HCT116 (cell line): ENCODE measurements around the gene IGSF9. TPM values are rescaled to one million over a fixed set of nuclear protein-coding genes. Genes with fewer than 3 reads are reported as not detected.

Source experiments
- ATAC-seq: fragments of 200-7000 bp; cut with Tn5 transposase; 2 replicates; pipeline ENCODE4 v1.9.1; 2020; ENCODE audit warnings: mild to moderate bottlenecking, moderate library complexity
- BruUV-seq: library from RNA; stranded (reverse); fragments of 400-500 nt; replicated peaks from 2 replicates; lab custom pipeline; 2021; lab: Mats Ljungman, UMichigan
- CTCF ChIA-PET: fragments of 300-600 bp; sonication (Branson Sonifier 250); formaldehyde crosslinking; loops from one replicate; lab custom pipeline; 2021; ENCODE audit warnings: antibody characterized with exemption; lab: Charles Lee
- POLR2A ChIA-PET: fragments of 300-600, 350-600 bp; sonication (Branson Sonifier 250); formaldehyde crosslinking; loops from one replicate; lab custom pipeline; 2021; ENCODE audit warnings: antibody characterized with exemption; lab: Charles Lee
- RAD21 ChIA-PET, 2 experiments: fragments of 300-600 bp; sonication (Branson Sonifier 250); formaldehyde crosslinking; loops; one replicate each; lab custom pipeline; 2023; ENCODE audit warnings: low total read pairs in 2 of 2; ENCODE audit not compliant: uncharacterized antibody in 2 of 2, unreplicated experiment in 2 of 2, low non-redundant PET in 1 of 2; lab: Charles Lee
- DNase-seq: peaks from one replicate; pipeline ENCODE4 v3.0.0-alpha.2; 2010; ENCODE audit warnings: low read depth, low spot score
- H2AFZ ChIP-seq: fragments of 200-600 bp; shearing (Covaris generic), sonication (generic); 2 replicates; pipeline ENCODE4 v1.6.1; 2017; ENCODE audit warnings: low read depth, mixed run types, mixed read lengths, antibody characterized with exemption, low read length; ENCODE audit not compliant: poor library complexity, severe bottlenecking
- H3K27ac ChIP-seq: 2 replicates; pipeline ENCODE4 v1.5.1; 2012; ENCODE audit warnings: low read depth, low read length
- H3K27me3 ChIP-seq: fragments of 200-600 bp; sonication (generic); 2 replicates; pipeline ENCODE4 v1.6.1; 2016; ENCODE audit warnings: mixed run types, low read length, mixed read lengths; ENCODE audit not compliant: insufficient read depth
- H3K36me3 ChIP-seq, 2 experiments: fragments of 200-500 bp in 1 of 2; fragments of 200-600 bp in 1 of 2; sonication (Bioruptor generic) in 1 of 2; sonication (generic) in 1 of 2; 2 replicates each; pipeline versions ENCODE4 v1.5.1 to v1.6.1; 2014 to 2016; ENCODE audit warnings: low read length in 2 of 2, inconsistent platforms in 1 of 2, mixed read lengths in 1 of 2, mixed run types in 1 of 2; ENCODE audit not compliant: insufficient read depth in 2 of 2, control insufficient read depth in 1 of 2
- H3K4me1 ChIP-seq, 2 experiments: fragments of 200-600 bp in 1 of 2; sonication (generic) in 1 of 2; 2 replicates each; pipeline versions ENCODE4 v1.5.1 to v1.6.1; 2012 to 2017; ENCODE audit warnings: low read length in 2 of 2, inconsistent platforms in 1 of 2, mild to moderate bottlenecking in 1 of 2, mixed read lengths in 1 of 2, mixed run types in 1 of 2, moderate library complexity in 1 of 2; ENCODE audit not compliant: insufficient read depth in 2 of 2, control insufficient read depth in 1 of 2
- H3K4me2 ChIP-seq: fragments of 200-600 bp; sonication (generic); 2 replicates; pipeline ENCODE4 v1.6.1; 2017; ENCODE audit warnings: mixed run types, low read length, mixed read lengths
- H3K4me3 ChIP-seq, 2 experiments: fragments of 200-600 bp in 1 of 2; sonication (generic) in 1 of 2; replicated peaks in 1 of 2; 2 replicates each; pipeline ENCODE4 v1.5.1; 2011 to 2016; ENCODE audit warnings: low read length in 2 of 2, control low read depth in 1 of 2, low read depth in 1 of 2, mild to moderate bottlenecking in 1 of 2, mixed read lengths in 1 of 2, mixed run types in 1 of 2
- H3K79me2 ChIP-seq: fragments of 200-600 bp; sonication (generic); 2 replicates; pipeline ENCODE4 v1.6.1; 2017; ENCODE audit warnings: mild to moderate bottlenecking, mixed run types, low read length, moderate library complexity, mixed read lengths; ENCODE audit not compliant: insufficient read depth
- H3K9ac ChIP-seq: fragments of 200-600 bp; sonication (generic); 2 replicates; pipeline ENCODE4 v1.6.1; 2016; ENCODE audit warnings: low read length, mixed read lengths
- H3K9me2 ChIP-seq: fragments of 200-600 bp; sonication (generic), shearing (Covaris generic); 2 replicates; pipeline ENCODE4 v1.6.1; 2017; ENCODE audit warnings: mixed run types, mild to moderate bottlenecking, moderate library complexity; ENCODE audit not compliant: insufficient read depth
- H3K9me3 ChIP-seq, 2 experiments: fragments of 200-500 bp in 1 of 2; fragments of 200-600 bp in 1 of 2; sonication (Bioruptor generic) in 1 of 2; sonication (generic) in 1 of 2; 2 replicates each; pipeline ENCODE4 v1.6.1; 2014 to 2017; ENCODE audit warnings: low read length in 2 of 2, mixed read lengths in 2 of 2, inconsistent platforms in 1 of 2, low read depth in 1 of 2, mild to moderate bottlenecking in 1 of 2, mixed run types in 1 of 2, moderate library complexity in 1 of 2; ENCODE audit not compliant: control insufficient read depth in 1 of 2, insufficient read depth in 1 of 2
- H4K20me1 ChIP-seq: fragments of 200-600 bp; sonication (generic), shearing (Covaris generic); 2 replicates; pipeline ENCODE4 v1.6.1; 2017; ENCODE audit warnings: mixed run types, mild to moderate bottlenecking, moderate library complexity; ENCODE audit not compliant: insufficient read depth
- CBX3 ChIP-seq: IDR thresholded peaks from 2 replicates; pipeline ENCODE4 v1.6.1; 2012; ENCODE audit warnings: low read depth
- CEBPB ChIP-seq: IDR thresholded peaks from 2 replicates; pipeline ENCODE4 v1.6.1; 2012; ENCODE audit warnings: low read depth
- EGR1 ChIP-seq: IDR thresholded peaks from 2 replicates; pipeline ENCODE4 v1.6.1; 2012; ENCODE audit warnings: low read depth
- ELF1 ChIP-seq: IDR thresholded peaks from 2 replicates; pipeline ENCODE4 v1.6.1; 2012; ENCODE audit warnings: low read depth, borderline replicate concordance
- EZH2 ChIP-seq: fragments of 200-600 bp; sonication (generic); IDR thresholded peaks from 2 replicates; pipeline ENCODE4 v1.6.1; 2017; ENCODE audit warnings: antibody characterized with exemption, mixed run types
- EZH2phosphoT487 ChIP-seq: fragments of 200-600 bp; IDR thresholded peaks from 2 replicates; pipeline ENCODE4 v1.6.1; 2018; ENCODE audit warnings: antibody characterized with exemption, borderline replicate concordance
- FOSL1 ChIP-seq: IDR thresholded peaks from 2 replicates; pipeline ENCODE4 v1.6.1; 2012; ENCODE audit warnings: low read depth
- JUND ChIP-seq: IDR thresholded peaks from 2 replicates; pipeline ENCODE4 v1.6.1; 2012
- MAX ChIP-seq: IDR thresholded peaks from 2 replicates; pipeline ENCODE4 v1.6.1; 2012
- RAD21 ChIP-seq: IDR thresholded peaks from 2 replicates; pipeline ENCODE4 v1.6.1; 2012; ENCODE audit warnings: low read depth, mild to moderate bottlenecking
- REST ChIP-seq: IDR thresholded peaks from 2 replicates; pipeline ENCODE4 v1.6.1; 2012; ENCODE audit warnings: low read depth
- SIN3A ChIP-seq: IDR thresholded peaks from 2 replicates; pipeline ENCODE4 v1.6.1; 2012; ENCODE audit warnings: low read depth
- SP1 ChIP-seq: IDR thresholded peaks from 2 replicates; pipeline ENCODE4 v1.6.1; 2012; ENCODE audit warnings: low read depth
- SRF ChIP-seq: IDR thresholded peaks from 2 replicates; pipeline ENCODE4 v1.6.1; 2012; ENCODE audit warnings: low read depth
- TCF7L2 ChIP-seq: IDR thresholded peaks from 2 replicates; pipeline ENCODE4 v1.7.0; 2011; ENCODE audit warnings: borderline replicate concordance, inconsistent platforms; ENCODE audit not compliant: insufficient read depth, insufficient read length; ENCODE audit errors: extremely low read depth
- YY1 ChIP-seq: IDR thresholded peaks from 2 replicates; pipeline ENCODE4 v1.6.1; 2011; ENCODE audit warnings: low read length, low read depth, moderate library complexity, mild to moderate bottlenecking; ENCODE audit not compliant: insufficient replicate concordance; ENCODE audit errors: extremely low read depth
- ZFX ChIP-seq: fragments of 450-650 bp; IDR thresholded peaks from 2 replicates; pipeline ENCODE4 v1.6.1; 2017
- ZNF274 ChIP-seq: fragments of 200-500 bp; sonication (Bioruptor generic); IDR thresholded peaks from 2 replicates; pipeline ENCODE4 v1.6.1; 2014; ENCODE audit warnings: mild to moderate bottlenecking, low read depth, low read length, inconsistent platforms
- intact Hi-C: fragments of 100-400 bp; cut with micrococcal nuclease; formaldehyde crosslinking; loops from 2 replicates; pipeline ENCODE4 v1.10.0; 2022
- total RNA-seq: library from RNA; stranded (reverse); gene quantifications from one replicate; pipeline ENCODE4 v1.2.1, GENCODE V29; 2021; ENCODE audit not compliant: unreplicated experiment
- TF ChIP-seq, protein P1 (sequence below), 3 experiments: fragments of 200-600 bp in 1 of 3; sonication (generic) in 1 of 3; IDR thresholded peaks in 2 of 3; conservative IDR thresholded peaks in 1 of 3; 2 replicates each; pipeline ENCODE4 v1.5.1; 2012 to 2017; ENCODE audit warnings: low read depth in 2 of 3, low read length in 2 of 3, antibody characterized with exemption in 1 of 3, borderline replicate concordance in 1 of 3, control low read depth in 1 of 3, mild to moderate bottlenecking in 1 of 3, mixed read lengths in 1 of 3, mixed run types in 1 of 3, moderate library complexity in 1 of 3; ENCODE audit not compliant: insufficient read depth in 1 of 3

Gene IGSF9
- total RNA-seq, 1 experiment from 2014 or later = 10.3 TPM

- H3K4me2 ChIP-seq = peak within 1 kb of the TSS; percentile 93
- DNase-seq = peak; percentile 79
- peaks cover 36% of the 10 kb centered on the region for H3K79me2 ChIP-seq
- H4K20me1 ChIP-seq = no peaks in the 10 kb centered on the region; the same call in 1 of the 2 replicates
- H3K4me3 ChIP-seq = peak within 1 kb of the TSS; percentile 57 to 62
- intact Hi-C loops = no loop called here
- H3K27ac ChIP-seq = peak within 1 kb of the TSS; percentile 73
- H3K9ac ChIP-seq = peak within 1 kb of the TSS; percentile 87
- CTCF ChIA-PET = interaction anchor here (1.3 to 1.5 kb wide), 2 partner anchors 32 to 83 kb away, joined by 4 to 13 read pairs; no protein-coding TSS in a partner anchor
- peaks cover 21 to 42% of the 10 kb centered on the region in 2 experiments for H3K4me1 ChIP-seq
- TSS peak; percentile 59 for BruUV-seq
- H3K36me3 ChIP-seq = peaks cover 0 to 7% of the 10 kb centered on the region in 2 experiments; a peak in 2 of 4 replicates
- no peaks in the 10 kb centered on the region for H3K9me3 ChIP-seq
- H3K27me3 ChIP-seq = no peaks in the 10 kb centered on the region
- H2AFZ ChIP-seq = no peak within 1 kb of the TSS
- RAD21 ChIA-PET = interaction anchor here in 1 of 2 experiments (0.9 kb wide), 1 partner anchor 32 kb away, joined by 3 read pairs; no protein-coding TSS in a partner anchor
- POLR2A ChIA-PET = interaction anchor here (1.0 to 1.6 kb wide), 3 partner anchors 9 to 85 kb away, joined by 3 to 8 read pairs (median 3); no protein-coding TSS in a partner anchor
- peak; percentile 87 for ATAC-seq
- H3K9me2 ChIP-seq = no peaks in the 10 kb centered on the region
- TF ChIP-seq CBX3 = no peak
- no peak for TF ChIP-seq ZNF274
- TF ChIP-seq RAD21 = no peak
- peak; percentile 40 for TF ChIP-seq YY1
- TF ChIP-seq MAX = peak; percentile 84
- no peak for TF ChIP-seq ZFX
- TF ChIP-seq SP1 = peak; percentile 78
- no peak for TF ChIP-seq CEBPB
- TF ChIP-seq JUND = peak; percentile 27; the same call in 1 of the 2 replicates
- no peak for TF ChIP-seq REST
- TF ChIP-seq EZH2 = no peak
- no peak for TF ChIP-seq EZH2phosphoT487
- peak; percentile 64 for TF ChIP-seq SIN3A
- TF ChIP-seq SRF = no peak
- TF ChIP-seq EGR1 = no peak
- TF ChIP-seq, protein P1, sequence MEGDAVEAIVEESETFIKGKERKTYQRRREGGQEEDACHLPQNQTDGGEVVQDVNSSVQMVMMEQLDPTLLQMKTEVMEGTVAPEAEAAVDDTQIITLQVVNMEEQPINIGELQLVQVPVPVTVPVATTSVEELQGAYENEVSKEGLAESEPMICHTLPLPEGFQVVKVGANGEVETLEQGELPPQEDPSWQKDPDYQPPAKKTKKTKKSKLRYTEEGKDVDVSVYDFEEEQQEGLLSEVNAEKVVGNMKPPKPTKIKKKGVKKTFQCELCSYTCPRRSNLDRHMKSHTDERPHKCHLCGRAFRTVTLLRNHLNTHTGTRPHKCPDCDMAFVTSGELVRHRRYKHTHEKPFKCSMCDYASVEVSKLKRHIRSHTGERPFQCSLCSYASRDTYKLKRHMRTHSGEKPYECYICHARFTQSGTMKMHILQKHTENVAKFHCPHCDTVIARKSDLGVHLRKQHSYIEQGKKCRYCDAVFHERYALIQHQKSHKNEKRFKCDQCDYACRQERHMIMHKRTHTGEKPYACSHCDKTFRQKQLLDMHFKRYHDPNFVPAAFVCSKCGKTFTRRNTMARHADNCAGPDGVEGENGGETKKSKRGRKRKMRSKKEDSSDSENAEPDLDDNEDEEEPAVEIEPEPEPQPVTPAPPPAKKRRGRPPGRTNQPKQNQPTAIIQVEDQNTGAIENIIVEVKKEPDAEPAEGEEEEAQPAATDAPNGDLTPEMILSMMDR (IDR thresholded peaks at IDR 0.05 in 2 of 3, conservative IDR thresholded peaks at IDR 0.05 in 1 of 3; ENCODE audit: borderline replicate concordance in 1 of 3, insufficient read depth in 1 of 3, low read depth in 2 of 3, low read length in 2 of 3) = no peak
- no peak for TF ChIP-seq FOSL1
- TF ChIP-seq TCF7L2 = peak; percentile 97
- no peak for TF ChIP-seq ELF1
Measured at GRCh38 chr1:159924791-159925718, 20.4 kb downstream of the IGSF9 start, which contains the start of gene TAGLN2. TSS of gene TAGLN2 (minus strand) at chr1:159925507. CDS start at chr1:159920509, 4,998 bp downstream.
